GM18520 (cell line): ENCODE results near the gene TAF4.
"Not testable (repeated sequence)": the region's sequence is repeated elsewhere in the genome, so short reads cannot be mapped to it uniquely, and the experiment has no call there.

Experiments used
- ATAC-seq: cut with Tn5 transposase; IDR thresholded peaks from one replicate; pipeline ENCODE4 v1.9.1; 2021; ENCODE audit not compliant: unreplicated experiment

Gene TAF4

DNA sequence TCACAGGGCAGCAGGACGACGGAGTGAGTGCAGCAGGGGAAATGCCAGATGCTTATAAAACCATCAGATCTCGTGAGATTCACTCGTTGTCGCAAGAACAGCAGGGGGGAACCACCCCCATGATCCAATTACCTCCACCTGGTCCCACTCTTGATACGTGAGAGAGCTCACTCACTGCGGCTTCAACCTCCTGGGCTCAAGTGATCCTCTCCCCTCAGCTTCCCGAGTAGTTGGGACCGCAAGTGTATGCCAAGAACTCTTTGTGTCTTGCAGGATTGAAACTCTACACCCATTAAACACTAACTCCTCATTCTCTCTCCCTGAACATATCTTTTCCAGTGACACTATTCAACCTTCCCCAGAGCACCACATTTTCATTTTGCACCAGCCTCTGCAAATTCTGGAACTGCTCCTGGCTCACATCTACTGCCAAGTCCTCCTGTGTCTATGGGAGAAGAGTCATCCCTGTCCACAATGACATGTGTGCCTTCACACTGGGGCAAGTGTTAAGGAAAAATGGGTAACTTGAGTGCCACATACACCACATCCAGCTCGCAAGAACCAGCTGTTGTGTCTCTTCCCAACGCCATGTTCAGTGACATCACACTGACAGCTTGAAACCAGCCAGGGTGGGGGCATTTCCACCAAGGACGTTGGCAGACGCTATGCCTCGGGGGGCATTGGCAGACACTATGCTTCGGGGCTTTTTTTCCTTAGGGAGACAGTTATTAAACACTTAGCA lies 14.7 kb upstream of the TAF4 start:
- ATAC-seq: no peak

- no peak for ATAC-seq
These were observed 13.5 kb upstream of the TAF4 start for GRCh38 chr20:62079166-62079565.

GRCh38 chr20:62073323-62073722 lies 7.6 kb upstream of the TAF4 start:
- no peak for ATAC-seq

DNA sequence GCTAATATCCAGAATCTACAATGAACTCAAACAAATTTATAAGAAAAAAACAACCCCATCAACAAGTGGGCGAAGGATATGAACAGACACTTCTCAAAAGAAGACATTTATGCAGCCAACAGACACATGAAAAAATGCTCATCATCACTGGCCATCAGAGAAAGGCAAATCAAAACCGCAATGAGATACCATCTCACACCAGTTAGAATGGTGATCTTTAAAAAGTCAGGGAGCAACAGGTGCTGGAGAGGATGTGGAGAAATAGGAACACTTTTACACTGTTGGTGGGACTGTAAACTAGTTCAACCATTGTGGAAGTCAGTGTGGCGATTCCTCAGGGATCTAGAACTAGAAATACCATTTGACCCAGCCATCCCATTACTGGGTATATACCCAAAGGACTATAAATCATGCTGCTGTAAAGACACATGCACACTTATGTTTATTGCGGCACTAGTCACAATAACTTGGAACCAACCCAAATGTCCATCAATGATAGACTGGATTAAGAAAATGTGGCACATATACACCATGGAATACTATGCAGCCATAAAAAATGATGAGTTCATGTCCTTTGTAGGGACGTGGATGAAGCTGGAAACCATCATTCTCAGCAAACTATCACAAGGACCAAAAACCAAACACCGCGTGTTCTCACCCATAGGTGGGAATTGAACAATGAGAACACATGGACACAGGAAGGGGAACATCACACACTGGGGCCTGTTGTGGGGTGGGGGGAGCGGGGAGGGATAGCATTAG lies 6.2 kb upstream of the TAF4 start:
- not testable (repeated sequence) for ATAC-seq

- ATAC-seq: no peak
These were observed 4.1 kb upstream of the TAF4 start for GRCh38 chr20:62069741-62070216.

DNA sequence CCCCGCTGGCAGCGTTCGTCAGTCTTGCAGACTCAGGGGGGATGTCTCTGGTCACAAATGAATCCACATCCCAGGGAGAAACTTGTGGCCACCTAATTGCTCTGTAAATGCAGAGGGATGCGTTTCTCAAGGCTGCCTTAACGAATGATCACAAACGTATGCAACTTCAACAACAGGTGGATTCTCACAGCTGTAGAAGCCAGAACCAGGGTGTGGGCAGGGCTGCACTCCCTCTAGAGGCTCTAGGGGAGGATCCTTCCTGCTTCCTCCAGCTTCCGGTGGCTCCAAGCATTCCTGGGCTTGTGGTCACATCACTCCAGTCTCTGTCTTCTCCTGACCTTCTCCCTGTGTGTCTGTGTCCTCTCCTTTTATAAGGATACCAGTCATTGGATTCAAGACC lies 3.3 kb upstream of the TAF4 start:
- no peak for ATAC-seq

- no peak for ATAC-seq
These were observed 2.0 kb upstream of the TAF4 start for GRCh38 chr20:62067547-62068260.

DNA sequence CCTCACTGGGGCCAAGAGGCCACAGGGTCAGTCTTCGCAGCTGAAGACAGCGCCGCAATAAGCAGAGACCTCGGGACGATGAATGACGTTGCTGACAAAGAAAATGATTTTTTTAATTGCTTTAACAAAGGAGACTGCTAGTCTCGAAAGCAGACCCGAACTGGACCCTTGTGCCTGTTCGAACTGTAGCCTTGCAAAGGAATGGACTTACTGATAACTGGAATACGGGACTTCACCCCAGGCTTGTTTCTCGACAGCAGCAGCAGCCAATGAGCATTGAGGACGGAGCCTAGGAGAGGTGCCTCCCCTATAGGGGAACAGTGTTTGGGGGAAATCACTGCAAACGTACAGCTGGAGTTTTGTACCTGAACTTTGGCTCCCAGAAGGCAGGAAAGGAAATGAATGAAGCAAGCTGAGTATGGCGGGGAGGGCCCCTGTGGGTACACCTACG lies 1.3 kb upstream of the TAF4 start:
- no peak for ATAC-seq

GRCh38 chr20:62066339-62066982 lies 780 bp upstream of the TAF4 start:
- peak; percentile 20 for ATAC-seq

GRCh38 chr20:62064770-62065673 lies 659 bp downstream of the TAF4 start:
- peak; percentile 19 for ATAC-seq

GRCh38 chr20:62063981-62064769 lies 1.5 kb downstream of the TAF4 start:
- ATAC-seq: no peak

DNA sequence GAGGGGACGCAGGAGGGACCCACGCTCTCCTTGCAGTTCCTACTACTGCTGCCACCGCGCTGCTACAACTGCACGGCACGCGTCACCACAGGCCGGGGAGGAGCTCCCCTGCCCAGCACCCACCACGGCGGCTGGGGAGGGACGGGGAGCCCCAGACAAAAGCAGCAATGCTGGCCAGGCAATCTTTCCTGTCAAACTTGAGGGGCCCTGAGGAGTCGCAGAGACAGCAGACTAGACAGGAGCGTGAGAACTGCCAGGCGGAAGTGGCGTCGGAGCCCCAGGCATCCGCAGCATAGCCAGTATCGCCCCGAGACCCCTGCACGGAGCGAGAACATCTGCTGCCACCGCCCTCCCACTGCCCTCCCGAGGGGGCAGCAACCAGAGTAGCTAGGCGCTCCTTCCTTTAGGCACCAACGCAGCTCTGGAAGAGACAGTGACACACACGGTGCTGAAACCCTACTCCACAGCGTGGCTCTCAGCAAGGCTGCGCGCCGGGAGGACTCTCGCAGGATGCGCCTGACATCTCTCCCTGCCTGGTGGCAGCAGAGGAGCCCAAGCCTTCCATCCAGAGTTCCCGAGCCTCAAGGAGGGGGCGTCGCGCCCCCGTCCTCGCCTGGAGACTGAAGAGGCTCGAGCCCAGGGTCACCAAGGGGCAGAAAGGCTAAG lies 2.2 kb downstream of the TAF4 start:
- no peak for ATAC-seq

DNA sequence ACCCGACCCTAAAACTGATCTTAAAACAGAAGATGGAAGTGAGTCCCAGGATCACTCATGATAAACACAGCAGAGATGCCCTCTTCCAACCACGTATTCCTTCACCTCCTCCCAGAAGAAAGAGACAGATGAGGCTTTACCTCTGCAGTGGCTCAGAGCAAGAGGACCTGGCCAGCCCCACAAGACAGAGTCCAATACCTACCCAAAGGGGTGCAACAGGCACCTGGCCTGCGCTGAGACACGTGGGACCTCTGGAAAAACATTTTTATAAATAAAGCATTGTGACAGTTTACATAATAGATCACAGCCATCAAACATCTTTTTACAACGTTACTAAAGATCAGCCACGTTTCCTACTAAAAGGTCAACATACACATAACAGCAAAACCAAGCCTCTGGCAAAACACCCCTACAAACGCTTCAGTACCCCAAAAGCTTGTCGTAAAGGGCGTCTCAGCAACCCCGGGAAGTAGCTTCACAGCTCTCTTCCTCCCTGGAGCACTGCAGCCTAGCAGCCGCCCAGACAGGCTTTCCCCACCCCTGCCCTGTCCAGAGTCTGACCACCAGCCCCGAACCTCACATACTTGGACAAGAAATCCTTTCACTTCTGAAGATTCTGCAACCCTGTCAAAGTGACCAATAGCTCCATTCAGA lies 2.9 kb downstream of the TAF4 start:
- no peak for ATAC-seq

DNA sequence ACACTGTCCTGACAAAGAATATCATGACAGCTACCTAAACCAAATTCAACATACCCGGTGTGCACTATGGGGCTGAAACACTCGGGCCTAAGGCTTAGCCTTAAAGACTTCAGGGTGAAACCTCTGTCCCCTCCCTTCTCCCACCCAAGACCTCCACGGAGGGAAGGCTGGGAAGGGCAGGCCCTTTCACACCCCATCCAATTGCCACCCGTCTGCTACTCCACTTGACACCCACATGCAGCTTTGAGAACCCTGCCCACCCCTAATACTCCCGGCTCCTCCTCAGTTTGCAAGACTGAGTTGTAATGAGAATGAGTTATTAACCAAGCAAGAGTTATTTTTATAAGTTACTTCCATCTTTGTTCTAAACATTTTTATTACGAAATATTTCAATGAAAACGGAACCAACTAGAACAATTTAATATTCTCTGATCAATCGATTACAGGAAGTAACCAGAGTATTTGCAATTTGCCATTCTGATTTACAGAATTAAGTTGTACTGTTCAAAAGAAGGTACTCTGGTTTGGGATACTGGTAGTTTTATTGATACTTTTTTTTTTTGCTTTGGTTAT lies 3.7 kb downstream of the TAF4 start:
- no peak for ATAC-seq

DNA sequence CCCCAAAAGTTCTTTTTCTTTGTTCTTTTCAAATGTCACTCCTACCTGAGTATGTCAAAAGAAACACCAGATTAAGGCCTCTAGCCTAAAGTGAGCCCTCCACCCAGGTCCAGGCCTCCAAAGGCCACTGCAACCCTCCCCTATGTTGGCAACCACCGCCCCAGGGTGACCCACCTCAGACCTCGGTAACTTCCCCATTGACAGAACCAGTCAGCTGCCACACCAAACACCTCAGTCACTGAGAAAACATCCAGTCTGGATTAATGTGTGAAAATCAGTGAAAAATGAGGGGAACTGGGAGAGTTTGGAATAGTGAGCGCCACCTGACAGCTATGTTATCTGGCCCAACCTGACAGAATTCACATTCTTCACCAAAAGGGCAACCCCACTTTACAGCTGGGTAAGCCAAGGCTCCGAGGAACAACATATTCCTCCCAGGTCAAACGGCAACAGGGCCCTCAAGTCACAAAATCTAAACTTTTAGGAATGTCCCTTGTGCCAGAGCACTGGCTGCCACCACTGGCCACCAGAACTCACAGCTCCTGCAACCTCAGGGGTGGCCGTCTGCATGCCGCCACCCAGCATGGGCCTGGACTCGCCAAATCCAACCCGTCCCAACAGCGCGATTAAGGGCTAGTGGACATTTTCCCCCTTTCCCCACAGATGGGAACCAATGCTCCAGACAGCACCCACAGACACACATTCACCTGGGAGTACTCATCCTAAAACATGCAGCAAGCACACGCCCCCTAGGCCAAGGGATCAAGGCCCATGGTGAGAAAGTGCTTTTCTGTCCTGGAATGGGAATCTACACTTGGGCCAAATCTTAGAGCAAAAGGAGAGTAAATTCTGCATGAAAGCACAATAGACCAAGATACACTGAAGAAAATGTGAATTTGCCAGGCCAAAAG lies 4.8 kb downstream of the TAF4 start:
- ATAC-seq: no peak

DNA sequence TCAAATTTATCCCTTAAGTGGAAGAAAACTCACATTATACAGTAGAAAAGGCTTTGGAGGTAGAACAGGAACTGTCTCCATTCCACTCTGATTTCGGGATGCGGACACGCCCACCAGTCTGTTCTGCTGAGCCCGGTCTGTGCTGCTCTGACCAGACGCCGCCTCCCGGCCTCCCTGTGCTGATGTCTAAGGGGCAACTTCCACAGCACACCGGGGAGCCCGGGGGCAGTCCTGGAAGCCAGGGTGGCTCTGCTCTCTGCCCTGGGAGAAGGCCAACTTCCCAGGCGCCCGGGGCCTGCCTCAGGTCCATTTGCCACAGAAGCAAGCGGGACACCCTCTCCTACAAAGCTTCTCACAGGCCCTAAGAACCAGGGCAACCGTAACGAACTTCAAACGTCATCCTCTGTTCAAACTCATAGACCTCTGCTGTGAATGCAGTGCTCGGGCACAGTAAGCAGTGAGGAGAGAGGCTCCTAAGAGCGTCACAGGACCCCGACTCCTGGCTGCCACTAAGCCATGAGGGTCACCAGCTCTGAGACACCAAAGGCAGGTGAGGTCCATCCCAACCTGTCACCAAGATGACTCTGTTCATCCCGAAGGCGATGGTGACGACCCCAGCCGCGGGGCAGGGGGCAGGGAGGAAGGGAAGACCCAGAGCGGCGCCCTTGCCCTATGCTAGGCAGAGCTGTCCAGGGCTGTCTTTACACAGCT lies 5.6 kb downstream of the TAF4 start:
- no peak for ATAC-seq
